Breast epithelium (tissue), 4 donors: Measurements from ENCODE around the gene PPP1R1C. TPM values are rescaled to one million over a fixed set of nuclear protein-coding genes. Genes with fewer than 3 reads are reported as not detected.

Experiments used
- DNase-seq, 2 donors: peaks; one replicate each; pipeline ENCODE4 v3.0.0-alpha.2; 2019; ENCODE audit warnings: low spot score in 2 of 2
- H3K27ac ChIP-seq, 2 donors: fragments of 200-600 bp; sonication (generic) in 1 of 2; one replicate each; pipeline ENCODE4 v1.5.1; 2016 to 2019; ENCODE audit warnings: mild to moderate bottlenecking in 1 of 2
- H3K27me3 ChIP-seq, 2 donors: fragments of 200-600 bp; sonication (generic) in 1 of 2; one replicate each; pipeline versions ENCODE4 v1.5.1 to v1.6.0; 2017 to 2019; ENCODE audit warnings: control low read depth in 1 of 2, mild to moderate bottlenecking in 1 of 2
- H3K36me3 ChIP-seq: fragments of 200-600 bp; one replicate; pipeline ENCODE4 v1.5.1; 2019
- H3K4me1 ChIP-seq, 2 donors: fragments of 200-600 bp; sonication (generic); one replicate each; pipeline ENCODE4 v1.5.1; 2016 to 2019; ENCODE audit warnings: control low read depth in 1 of 2
- H3K4me3 ChIP-seq, 3 donors: fragments of 200-600 bp; sonication (generic); 1 replicate in 2 of 3; 2 replicates in 1 of 3; pipeline ENCODE4 v1.5.1; 2016 to 2019; ENCODE audit warnings: mild to moderate bottlenecking in 3 of 3, moderate library complexity in 2 of 3
- H3K9me3 ChIP-seq, 2 donors: fragments of 200-600 bp; sonication (generic) in 1 of 2; one replicate each; pipeline ENCODE4 v1.5.1; 2016 to 2019; ENCODE audit warnings: control low read depth in 1 of 2
- POLR2A ChIP-seq: fragments of 450-650 bp; IDR thresholded peaks from one replicate; pipeline ENCODE4 v1.6.1; 2016; ENCODE audit warnings: antibody characterized with exemption, mild to moderate bottlenecking, moderate library complexity
- POLR2AphosphoS5 ChIP-seq, 3 donors: sonication (generic); formaldehyde crosslinking; IDR thresholded peaks; one replicate each; pipeline ENCODE4 v1.6.1; 2017; ENCODE audit warnings: antibody characterized with exemption in 3 of 3
- intact Hi-C: fragments of 100-400 bp; cut with DNase I; formaldehyde crosslinking; loops from one replicate; pipeline ENCODE4 v1.15.1; 2023; ENCODE audit warnings: low total_unique reads
- total RNA-seq, 3 donors: library from RNA; depleted of rRNA; stranded (reverse); fragments of >200 nt; gene quantifications; one replicate each; pipeline ENCODE4 v1.1.0, GENCODE V29; 2016
- TF ChIP-seq, protein P1 (sequence below), 3 donors: fragments of 450-650 bp; IDR thresholded peaks; one replicate each; pipeline ENCODE4 v1.5.1; 2016 to 2017; ENCODE audit warnings: antibody characterized with exemption in 3 of 3, mild to moderate bottlenecking in 3 of 3, moderate library complexity in 3 of 3

PPP1R1C gene
- total RNA-seq, 3 donors from 2014 or later = 0.59 to 4.2 TPM; not detected in 1

DNA sequence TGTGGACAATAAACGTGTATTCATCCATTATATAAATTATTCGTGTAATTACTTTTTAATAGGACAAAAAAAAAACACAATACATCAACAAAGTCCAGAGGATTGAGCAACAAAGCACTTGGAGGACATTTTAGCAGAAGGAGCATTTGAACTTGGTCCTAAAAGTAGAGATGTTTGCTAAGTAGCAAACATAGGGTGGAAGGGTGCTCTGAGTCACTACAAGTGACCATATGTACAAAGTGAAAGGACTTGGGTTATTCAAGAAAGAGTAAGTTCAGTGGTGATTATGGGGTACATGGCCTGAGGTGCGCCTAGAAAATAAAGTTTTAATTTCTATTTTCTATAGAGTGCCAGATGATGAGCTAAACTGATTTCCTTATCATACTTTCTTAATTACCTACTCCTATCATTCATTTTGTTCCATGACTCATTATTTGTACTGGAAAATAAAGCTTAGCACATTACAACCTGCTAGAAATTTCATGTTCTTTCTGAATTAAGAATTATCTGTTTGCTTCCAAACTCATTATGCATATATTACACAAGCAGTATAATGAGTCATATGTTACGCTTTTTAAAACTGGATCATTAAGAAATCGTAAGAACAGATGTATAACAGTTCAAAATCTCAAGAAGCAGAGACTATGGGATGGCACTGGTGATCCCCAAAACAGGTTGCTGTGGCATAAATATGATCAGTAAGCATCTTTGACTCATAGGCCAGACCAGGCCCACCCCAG, 13.1 kb upstream of the PPP1R1C start:
- H3K4me3 ChIP-seq = no peak overlapping the region
- intact Hi-C loops = no loop called here
- H3K27me3 ChIP-seq = no peaks in the 10 kb centered on the region
- no peaks in the 10 kb centered on the region for H3K9me3 ChIP-seq
- H3K36me3 ChIP-seq = no peaks in the 10 kb centered on the region
- no peak for TF ChIP-seq POLR2A
- no peak for TF ChIP-seq POLR2AphosphoS5 (IDR thresholded peaks at IDR 0.05)
- TF ChIP-seq, protein P1, sequence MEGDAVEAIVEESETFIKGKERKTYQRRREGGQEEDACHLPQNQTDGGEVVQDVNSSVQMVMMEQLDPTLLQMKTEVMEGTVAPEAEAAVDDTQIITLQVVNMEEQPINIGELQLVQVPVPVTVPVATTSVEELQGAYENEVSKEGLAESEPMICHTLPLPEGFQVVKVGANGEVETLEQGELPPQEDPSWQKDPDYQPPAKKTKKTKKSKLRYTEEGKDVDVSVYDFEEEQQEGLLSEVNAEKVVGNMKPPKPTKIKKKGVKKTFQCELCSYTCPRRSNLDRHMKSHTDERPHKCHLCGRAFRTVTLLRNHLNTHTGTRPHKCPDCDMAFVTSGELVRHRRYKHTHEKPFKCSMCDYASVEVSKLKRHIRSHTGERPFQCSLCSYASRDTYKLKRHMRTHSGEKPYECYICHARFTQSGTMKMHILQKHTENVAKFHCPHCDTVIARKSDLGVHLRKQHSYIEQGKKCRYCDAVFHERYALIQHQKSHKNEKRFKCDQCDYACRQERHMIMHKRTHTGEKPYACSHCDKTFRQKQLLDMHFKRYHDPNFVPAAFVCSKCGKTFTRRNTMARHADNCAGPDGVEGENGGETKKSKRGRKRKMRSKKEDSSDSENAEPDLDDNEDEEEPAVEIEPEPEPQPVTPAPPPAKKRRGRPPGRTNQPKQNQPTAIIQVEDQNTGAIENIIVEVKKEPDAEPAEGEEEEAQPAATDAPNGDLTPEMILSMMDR (IDR thresholded peaks at IDR 0.05) = no peak
- H3K4me1 ChIP-seq = no peaks in the 10 kb centered on the region
- no peak for DNase-seq
- H3K27ac ChIP-seq = no peak overlapping the region

GRCh38 chr2:181973171-181973783, 12.4 kb upstream of the PPP1R1C start:
- intact Hi-C loops = no loop called here
- Histone ChIP-seq H3K27ac (no peak overlapping the region), H3K9me3 (no peaks in the 10 kb centered on the region), H3K27me3 (no peaks in the 10 kb centered on the region), H3K4me1 (no peaks in the 10 kb centered on the region), H3K4me3 (no peak overlapping the region), H3K36me3 (no peaks in the 10 kb centered on the region)
- DNase-seq = no peak
- TF ChIP-seq POLR2AphosphoS5 (IDR thresholded peaks at IDR 0.05) = no peak
- TF ChIP-seq POLR2A = no peak
- TF ChIP-seq, protein P1 (IDR thresholded peaks at IDR 0.05) = no peak

DNA sequence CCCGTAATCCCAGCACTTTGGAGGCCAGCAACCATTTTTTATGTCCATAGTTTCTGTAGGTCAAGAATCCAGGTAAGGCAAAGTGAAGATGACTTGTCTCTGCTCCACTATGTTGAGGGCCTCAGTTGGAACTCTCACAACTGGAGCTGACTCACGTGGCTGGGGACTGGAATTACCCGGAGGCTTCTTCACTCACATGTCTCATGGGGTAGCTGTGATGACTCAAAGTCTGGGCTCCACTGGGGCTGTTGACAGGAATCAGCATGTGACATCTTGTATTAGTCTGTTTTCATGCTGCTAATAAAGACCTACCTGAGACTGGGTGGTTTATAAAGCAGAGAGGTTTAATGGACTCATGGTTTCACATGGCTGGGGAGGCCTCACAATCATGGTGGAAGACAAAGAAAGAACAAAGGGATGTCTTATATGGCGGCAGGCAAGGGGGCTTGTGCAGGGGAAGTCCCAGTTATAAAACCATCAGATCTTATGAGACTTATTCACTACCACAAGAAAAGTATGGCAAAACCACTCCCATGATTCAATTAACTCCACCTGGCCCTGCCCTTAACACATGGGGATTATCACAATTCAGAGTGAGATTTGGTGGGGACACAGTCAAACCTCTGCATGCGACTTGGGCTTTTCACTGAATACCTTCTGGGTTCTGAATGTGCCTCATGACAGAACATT, 7.8 kb upstream of the PPP1R1C start:
- Histone ChIP-seq H3K27ac (no peak overlapping the region), H3K4me3 (no peak overlapping the region), H3K4me1 (no peaks in the 10 kb centered on the region), H3K27me3 (no peaks in the 10 kb centered on the region), H3K9me3 (no peaks in the 10 kb centered on the region), H3K36me3 (no peaks in the 10 kb centered on the region)
- intact Hi-C loops = no loop called here
- TF ChIP-seq POLR2AphosphoS5 (IDR thresholded peaks at IDR 0.05) (no peak), POLR2A (no peak)
- TF ChIP-seq, protein P1 (IDR thresholded peaks at IDR 0.05) = no peak
- no peak for DNase-seq

GRCh38 chr2:181978351-181979150, 7.1 kb upstream of the PPP1R1C start:
- H3K27me3 ChIP-seq = no peaks in the 10 kb centered on the region
- H3K4me1 ChIP-seq = no peaks in the 10 kb centered on the region
- H3K36me3 ChIP-seq = no peaks in the 10 kb centered on the region
- no peak overlapping the region for H3K4me3 ChIP-seq
- no peak overlapping the region for H3K27ac ChIP-seq
- no peak for DNase-seq
- no peak for TF ChIP-seq POLR2AphosphoS5 (IDR thresholded peaks at IDR 0.05)
- no peak for TF ChIP-seq POLR2A
- intact Hi-C loops = no loop called here
- no peaks in the 10 kb centered on the region for H3K9me3 ChIP-seq

- Histone ChIP-seq H3K9me3 (no peaks in the 10 kb centered on the region), H3K36me3 (no peaks in the 10 kb centered on the region), H3K4me1 (no peaks in the 10 kb centered on the region), H3K4me3 (no peak overlapping the region), H3K27me3 (no peaks in the 10 kb centered on the region), H3K27ac (no peak overlapping the region)
- intact Hi-C loops = no loop called here
- no peak for DNase-seq
- TF ChIP-seq, protein P1 (IDR thresholded peaks at IDR 0.05) = no peak
- TF ChIP-seq POLR2AphosphoS5 (IDR thresholded peaks at IDR 0.05) (no peak), POLR2A (no peak)
Observed at GRCh38 chr2:181984060-181984459, 1.6 kb upstream of the PPP1R1C start.
